IPS DF 6.9 (cell line): Measurements from ENCODE around the gene NSRP1.

ENCODE experiments used
- DNase-seq: peaks from one replicate; pipeline ENCODE4 v3.0.0-alpha.2; 2013; ENCODE audit warnings: low read depth, low spot score
- H3K27ac ChIP-seq: one replicate; pipeline ENCODE4 v1.5.1; 2013; ENCODE audit warnings: low read length, control low read depth
- H3K27me3 ChIP-seq: 2 replicates; pipeline ENCODE4 v1.6.1; 2013; ENCODE audit warnings: mild to moderate bottlenecking, low read length; ENCODE audit not compliant: control insufficient read depth, insufficient read depth
- H3K36me3 ChIP-seq: 2 replicates; pipeline ENCODE4 v1.6.1; 2013; ENCODE audit warnings: low read length; ENCODE audit not compliant: control insufficient read depth, insufficient read depth
- H3K4me1 ChIP-seq: 2 replicates; pipeline ENCODE4 v1.6.1; 2013; ENCODE audit warnings: low read length; ENCODE audit not compliant: control insufficient read depth, insufficient read depth
- H3K4me3 ChIP-seq: 2 replicates; pipeline ENCODE4 v1.5.1; 2013; ENCODE audit warnings: mild to moderate bottlenecking, low read length
- H3K9me3 ChIP-seq: 2 replicates; pipeline ENCODE4 v1.6.1; 2013; ENCODE audit warnings: low read length, inconsistent platforms; ENCODE audit not compliant: control insufficient read depth, insufficient read depth
- WGBS: extraction: QIAGEN DNeasy Blood & Tissue Kit; methylation state at CpG from one replicate; pipeline ENCODE4 v1.1.7; 2013; ENCODE audit warnings: mixed read lengths, missing lambda C conversion rate; ENCODE audit not compliant: insufficient read length, insufficient coverage; 5-methylcytosine and 5-hydroxymethylcytosine counted together

Gene NSRP1

DNA sequence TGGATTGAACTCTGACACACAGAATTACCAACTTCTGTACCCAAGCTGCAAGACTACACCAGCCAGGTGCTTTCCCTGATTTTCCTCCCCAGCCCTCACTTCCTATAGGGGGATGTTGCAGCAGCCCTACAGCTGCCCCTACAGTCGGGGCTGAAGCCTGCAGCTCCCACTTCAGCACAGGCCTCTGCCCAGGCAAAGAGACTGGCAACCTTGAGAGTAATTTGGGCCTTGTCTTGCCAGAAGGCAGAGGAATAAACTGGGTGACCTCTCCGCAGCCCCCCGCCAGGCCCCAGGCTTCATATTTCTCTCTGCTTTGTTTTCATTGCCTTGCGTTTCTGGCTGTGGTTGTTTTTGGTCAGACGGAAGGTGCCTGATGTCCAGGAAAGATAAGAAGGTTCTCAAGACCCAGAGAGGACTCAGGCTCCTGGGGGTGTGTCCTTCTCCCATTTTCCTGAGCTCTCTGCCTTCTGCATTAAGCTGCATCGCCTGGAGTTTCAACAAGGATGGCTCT lies 86.9 kb downstream of the NSRP1 start:
- H3K9me3 ChIP-seq: no peaks in the 10 kb centered on the region
- no peak overlapping the region for H3K4me3 ChIP-seq
- no peaks in the 10 kb centered on the region for H3K4me1 ChIP-seq
- H3K27ac ChIP-seq: no peak overlapping the region
- peak; percentile 18 for DNase-seq
- no CpG with 5 or more reads among the region's 6 CpGs for WGBS
- no peaks in the 10 kb centered on the region for H3K27me3 ChIP-seq
- H3K36me3 ChIP-seq: no peaks in the 10 kb centered on the region

DNA sequence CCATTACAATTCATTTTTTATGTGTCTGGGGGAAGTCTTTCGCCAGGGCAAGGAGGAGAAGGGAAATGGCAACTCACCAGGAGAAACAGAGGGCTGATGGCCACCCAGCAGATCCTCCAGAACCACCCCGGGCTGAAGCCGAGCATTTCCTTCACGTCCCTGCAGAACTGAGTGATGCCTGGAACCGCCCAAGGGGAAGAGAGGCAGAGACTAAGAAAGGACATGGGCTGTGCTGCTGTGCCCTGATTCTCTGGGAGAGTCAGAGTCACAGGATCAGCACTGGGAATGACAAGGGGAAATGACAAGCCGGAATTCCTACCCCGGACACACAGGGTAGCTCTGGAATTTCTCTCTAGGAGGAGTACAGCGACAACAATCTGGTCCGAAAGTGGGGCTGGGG lies 91.0 kb downstream of the NSRP1 start:
- H3K36me3 ChIP-seq: no peaks in the 10 kb centered on the region
- H3K4me3 ChIP-seq: no peak overlapping the region
- WGBS: no CpG with 5 or more reads among the region's 9 CpGs

DNA sequence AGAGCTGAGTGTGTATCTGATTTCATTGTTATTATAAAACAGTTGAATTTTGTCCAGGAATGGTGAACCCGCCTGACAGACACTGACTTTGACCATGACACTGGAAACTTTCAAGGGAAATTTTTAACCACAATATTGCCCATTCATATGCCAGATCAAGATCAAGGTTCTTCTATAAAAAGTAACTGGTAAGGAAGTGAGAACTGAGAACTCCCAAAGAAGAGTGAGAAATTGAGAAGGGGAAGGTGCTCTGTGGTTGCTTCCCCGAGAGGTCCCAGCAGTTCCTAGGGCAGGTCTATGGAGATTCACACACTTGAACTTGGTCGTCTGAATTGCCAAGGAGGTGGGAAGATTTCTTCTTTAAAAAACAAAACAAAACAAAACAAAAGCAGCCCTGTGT lies 91.6 kb downstream of the NSRP1 start:
- DNase-seq: no peak
- Histone ChIP-seq H3K4me1 (no peaks in the 10 kb centered on the region), H3K4me3 (no peak overlapping the region), H3K9me3 (no peaks in the 10 kb centered on the region), H3K27ac (no peak overlapping the region), H3K27me3 (no peaks in the 10 kb centered on the region), H3K36me3 (no peaks in the 10 kb centered on the region)
- WGBS: no CpG with 5 or more reads among the region's 3 CpGs

More for the DNA sequence above, 91.0 kb downstream of the NSRP1 start:
- DNase-seq: no peak
- no peaks in the 10 kb centered on the region for H3K27me3 ChIP-seq
- no peaks in the 10 kb centered on the region for H3K4me1 ChIP-seq
- no peak overlapping the region for H3K27ac ChIP-seq
- H3K9me3 ChIP-seq: no peaks in the 10 kb centered on the region

DNA sequence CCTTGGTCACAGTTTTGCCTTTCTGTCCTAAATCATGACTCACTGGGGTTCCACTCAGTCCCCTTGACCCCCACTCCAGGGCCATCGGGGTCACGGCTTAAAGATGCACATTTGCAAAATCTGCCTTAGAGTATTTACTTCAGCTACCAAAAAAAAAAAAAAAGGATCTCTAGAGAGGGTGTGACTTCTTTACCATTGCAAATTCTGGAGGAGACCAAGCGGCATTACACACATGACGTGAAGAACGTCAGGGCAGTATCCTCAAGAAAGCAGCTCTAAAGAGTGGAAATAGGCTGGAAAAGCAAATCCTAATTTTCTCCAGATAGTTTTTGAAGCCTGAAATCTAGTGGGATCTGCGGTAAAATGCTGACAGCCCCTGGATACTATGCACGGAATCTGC lies 93.3 kb downstream of the NSRP1 start:
- no CpG with 5 or more reads among the region's 7 CpGs for WGBS
- Histone ChIP-seq H3K9me3 (no peaks in the 10 kb centered on the region), H3K4me1 (no peaks in the 10 kb centered on the region), H3K27me3 (no peaks in the 10 kb centered on the region), H3K4me3 (no peak overlapping the region), H3K27ac (no peak overlapping the region), H3K36me3 (no peaks in the 10 kb centered on the region)
- no peak for DNase-seq

DNA sequence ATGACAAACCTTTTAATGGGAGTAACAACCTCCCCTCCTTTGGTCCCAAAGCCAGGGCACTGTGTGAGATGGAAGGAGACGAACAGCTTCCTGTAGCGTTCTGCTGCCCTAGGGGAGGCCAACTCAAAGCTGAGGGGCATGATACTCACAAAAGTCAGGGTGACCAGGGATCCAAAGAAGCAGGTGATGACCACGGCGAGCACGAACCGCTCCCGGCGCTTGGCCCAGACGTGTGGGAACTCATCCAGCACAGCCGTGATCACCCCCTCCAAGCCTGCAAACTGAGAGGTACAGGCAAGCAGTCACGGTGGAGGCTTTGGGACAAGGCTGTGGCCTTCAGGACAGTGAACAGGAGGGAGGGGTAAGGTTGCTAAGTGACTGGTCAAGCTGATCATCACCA lies 93.8 kb downstream of the NSRP1 start:
- H3K4me3 ChIP-seq: no peak overlapping the region
- H3K27ac ChIP-seq: no peak overlapping the region
- no peaks in the 10 kb centered on the region for H3K36me3 ChIP-seq
- H3K9me3 ChIP-seq: no peaks in the 10 kb centered on the region
- WGBS: no CpG with 5 or more reads among the region's 11 CpGs
- no peak for DNase-seq
- H3K4me1 ChIP-seq: no peaks in the 10 kb centered on the region
- no peaks in the 10 kb centered on the region for H3K27me3 ChIP-seq

DNA sequence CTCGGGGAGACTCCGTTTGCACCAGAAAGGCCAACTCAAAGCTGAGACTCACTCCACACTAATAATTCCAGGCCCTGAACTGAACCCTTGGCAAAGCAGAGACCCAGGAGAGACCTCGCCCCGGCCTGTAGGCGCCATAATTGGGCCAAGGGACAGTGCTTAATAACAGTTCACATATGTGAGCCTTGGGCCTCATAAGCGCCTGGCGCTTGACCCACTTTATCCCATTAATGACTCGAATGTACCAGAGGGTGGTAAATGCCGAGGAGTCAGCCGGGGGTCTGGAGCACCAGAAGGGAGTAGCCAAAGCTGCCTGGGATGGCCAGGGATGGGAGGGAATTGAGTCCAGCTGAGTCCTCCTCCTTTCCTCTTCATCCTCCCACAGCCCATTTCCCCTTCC lies 94.3 kb downstream of the NSRP1 start:
- H3K4me1 ChIP-seq: no peaks in the 10 kb centered on the region
- no CpG with 5 or more reads among the region's 10 CpGs for WGBS
- no peak for DNase-seq
- no peaks in the 10 kb centered on the region for H3K27me3 ChIP-seq
- H3K9me3 ChIP-seq: no peaks in the 10 kb centered on the region
- no peak overlapping the region for H3K4me3 ChIP-seq
- H3K36me3 ChIP-seq: no peaks in the 10 kb centered on the region
- no peak overlapping the region for H3K27ac ChIP-seq

DNA sequence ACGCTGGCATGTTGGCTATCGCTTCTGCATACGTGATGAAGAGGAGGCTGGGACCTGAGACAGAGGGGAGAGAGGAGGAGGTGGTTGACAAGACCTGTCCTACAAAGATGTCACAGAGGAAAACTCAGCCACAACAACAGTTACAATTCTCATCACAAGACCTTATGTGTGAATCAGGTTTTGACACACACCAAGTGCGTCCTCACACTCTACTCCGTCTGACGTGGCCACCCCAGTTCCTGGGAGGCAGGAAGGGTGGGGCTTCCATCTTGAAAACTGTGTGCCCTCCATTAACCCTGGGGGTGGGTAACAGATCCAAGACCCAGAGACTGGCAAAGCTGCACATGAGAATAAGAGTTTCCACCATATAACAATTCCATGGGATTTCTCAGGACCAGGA lies 94.8 kb downstream of the NSRP1 start:
- H3K9me3 ChIP-seq: no peaks in the 10 kb centered on the region
- no peaks in the 10 kb centered on the region for H3K36me3 ChIP-seq
- no peaks in the 10 kb centered on the region for H3K27me3 ChIP-seq
- no CpG with 5 or more reads among the region's 6 CpGs for WGBS
- no peak overlapping the region for H3K27ac ChIP-seq
- no peak overlapping the region for H3K4me3 ChIP-seq
- DNase-seq: no peak
- H3K4me1 ChIP-seq: no peaks in the 10 kb centered on the region

DNA sequence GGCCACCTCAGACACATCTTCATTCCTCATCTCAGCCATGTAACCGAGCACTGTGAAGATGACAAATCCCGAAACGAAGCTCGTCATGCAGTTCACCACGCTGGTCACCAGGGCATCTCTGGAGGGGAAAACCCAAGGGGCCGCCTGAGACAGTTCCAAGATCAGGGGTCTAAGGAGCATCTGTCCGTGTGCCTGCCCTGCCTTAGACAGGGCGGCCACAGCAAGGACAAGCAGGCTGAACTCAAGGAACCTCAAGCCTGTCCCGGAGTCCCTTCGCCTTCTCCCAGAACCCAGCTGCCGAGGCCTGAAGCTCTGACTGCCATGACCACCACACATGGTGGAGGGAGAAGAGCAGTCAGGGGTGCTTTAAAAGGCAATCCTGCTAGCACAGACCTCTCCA lies 96.1 kb downstream of the NSRP1 start:
- H3K9me3 ChIP-seq: no peaks in the 10 kb centered on the region
- H3K27me3 ChIP-seq: no peaks in the 10 kb centered on the region
- H3K27ac ChIP-seq: no peak overlapping the region
- no peaks in the 10 kb centered on the region for H3K36me3 ChIP-seq
- no peak overlapping the region for H3K4me3 ChIP-seq
- no peak for DNase-seq
- no CpG with 5 or more reads among the region's 11 CpGs for WGBS
- no peaks in the 10 kb centered on the region for H3K4me1 ChIP-seq

DNA sequence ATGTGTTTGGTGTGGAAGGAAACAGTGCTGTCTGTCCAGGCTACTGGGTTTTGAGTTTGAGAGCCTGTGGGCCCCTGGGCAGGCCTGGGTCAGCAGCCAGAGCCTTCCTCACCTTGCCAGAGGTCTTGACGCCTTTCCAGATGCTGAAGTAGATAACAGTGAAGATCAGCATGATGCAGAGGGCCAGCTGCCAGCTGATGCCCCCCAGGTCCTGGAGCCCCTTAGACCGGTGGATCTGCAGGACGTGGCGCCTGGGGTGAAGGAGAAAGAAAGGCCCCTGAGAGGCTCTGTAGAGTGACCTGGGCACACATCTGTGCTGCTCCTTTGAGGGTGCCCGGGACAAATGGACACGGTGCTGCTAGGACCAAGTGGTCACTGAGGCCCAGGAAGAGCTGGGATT lies 100.4 kb downstream of the NSRP1 start:
- WGBS: no CpG with 5 or more reads among the region's 6 CpGs
- no peak for DNase-seq
- Histone ChIP-seq H3K36me3 (no peaks in the 10 kb centered on the region), H3K4me1 (no peaks in the 10 kb centered on the region; the same call in 1 of the 2 replicates), H3K9me3 (no peaks in the 10 kb centered on the region), H3K4me3 (no peak overlapping the region), H3K27me3 (no peaks in the 10 kb centered on the region), H3K27ac (no peak overlapping the region)

DNA sequence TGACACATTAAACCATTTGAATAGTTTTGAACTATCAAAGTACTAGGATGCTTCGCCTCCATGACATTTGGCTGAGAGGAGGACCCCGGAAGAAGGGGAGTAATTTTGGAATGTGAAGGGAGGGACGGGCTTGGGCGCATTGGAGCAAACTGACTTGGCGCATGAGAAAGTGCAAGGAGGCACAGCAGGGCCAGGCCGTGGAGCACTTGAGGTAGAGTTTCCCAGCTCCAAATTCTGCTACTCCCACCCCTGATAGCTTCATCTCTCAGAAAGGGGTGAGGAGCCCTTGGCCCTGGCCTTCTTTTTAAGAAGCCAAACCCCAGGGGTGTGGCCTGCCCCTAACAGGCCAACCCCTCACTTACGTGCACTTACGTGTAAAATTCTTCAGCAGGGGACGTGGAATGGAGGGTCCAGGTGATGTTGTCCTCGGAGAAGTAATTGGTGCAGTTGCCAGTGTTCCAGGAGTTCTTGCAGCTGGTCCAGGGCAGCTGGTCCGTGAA lies 101.2 kb downstream of the NSRP1 start:
- no peaks in the 10 kb centered on the region for H3K27me3 ChIP-seq

DNA sequence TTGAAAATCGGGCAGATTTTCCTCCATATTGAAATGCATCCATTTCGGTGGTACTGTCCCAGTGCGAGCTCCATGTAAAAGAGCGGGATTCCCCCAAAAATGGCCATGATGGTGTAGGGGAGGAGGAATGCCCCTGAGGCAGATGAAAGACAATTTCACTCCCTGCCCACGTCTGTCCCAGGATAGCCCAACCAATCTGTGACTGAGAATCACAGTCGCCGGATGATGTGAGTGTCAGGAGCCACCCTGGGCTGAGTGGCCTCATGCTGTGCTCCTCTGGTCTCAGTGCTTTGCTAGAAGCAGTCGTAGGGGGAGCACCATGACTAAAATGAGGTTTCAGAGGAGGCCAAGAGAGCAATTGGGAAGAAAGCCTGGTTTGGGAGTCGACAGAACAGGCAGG lies 102.2 kb downstream of the NSRP1 start:
- no peak for DNase-seq
- no peaks in the 10 kb centered on the region for H3K27me3 ChIP-seq
- WGBS: no CpG with 5 or more reads among the region's 9 CpGs

More for the DNA sequence above, 101.2 kb downstream of the NSRP1 start:
- DNase-seq: no peak
- no peak overlapping the region for H3K4me3 ChIP-seq
- no peaks in the 10 kb centered on the region for H3K36me3 ChIP-seq
- no peak overlapping the region for H3K27ac ChIP-seq
- H3K4me1 ChIP-seq: no peaks in the 10 kb centered on the region; the same call in 1 of the 2 replicates
- WGBS: no CpG with 5 or more reads among the region's 11 CpGs
- no peaks in the 10 kb centered on the region for H3K9me3 ChIP-seq

More for the DNA sequence above, 102.2 kb downstream of the NSRP1 start:
- H3K4me1 ChIP-seq: no peaks in the 10 kb centered on the region; the same call in 1 of the 2 replicates
- no peak overlapping the region for H3K4me3 ChIP-seq
- H3K9me3 ChIP-seq: no peaks in the 10 kb centered on the region
- no peak overlapping the region for H3K27ac ChIP-seq
- no peaks in the 10 kb centered on the region for H3K36me3 ChIP-seq
